ENCODE data around the gene SMIM13. TPM values are rescaled to one million over a fixed set of nuclear protein-coding genes. Genes with fewer than 3 reads are reported as not detected.

SMIM13 gene
- polyA plus RNA-seq, 4 donors = 17.0 to 20.8 (median 20.2) TPM

DNA sequence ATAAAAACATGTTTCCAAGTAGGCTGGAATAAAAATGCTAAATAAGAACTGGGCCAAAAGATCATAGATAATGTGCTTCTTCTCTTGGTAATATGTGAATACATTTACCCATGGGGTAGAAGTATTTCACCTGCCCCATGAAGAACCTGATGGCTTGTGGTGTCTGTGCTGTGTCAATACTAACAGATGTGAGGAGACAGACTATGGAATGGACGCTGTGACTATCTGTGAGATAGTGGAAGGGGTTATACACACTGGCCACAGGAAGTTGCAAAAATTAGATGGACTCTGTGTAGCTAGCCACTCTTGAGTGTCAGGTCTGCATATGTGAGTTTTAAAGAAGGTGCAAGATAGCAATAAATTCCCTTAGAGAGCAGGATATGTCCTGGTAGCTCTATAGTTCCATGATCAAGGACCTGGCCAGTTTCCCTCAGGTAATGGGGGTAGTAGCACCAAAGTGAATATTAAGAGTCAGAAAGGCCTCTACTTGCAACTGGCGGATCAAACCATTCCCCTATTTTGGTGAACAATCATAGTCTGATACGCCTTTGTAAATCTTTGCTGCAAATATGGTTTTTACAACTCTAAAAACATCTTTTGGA, 90.2 kb downstream of the SMIM13 start:
- DNase-seq (ENCODE audit: low read depth in 4 of 4, low spot score in 3 of 4) = no peak

DNA sequence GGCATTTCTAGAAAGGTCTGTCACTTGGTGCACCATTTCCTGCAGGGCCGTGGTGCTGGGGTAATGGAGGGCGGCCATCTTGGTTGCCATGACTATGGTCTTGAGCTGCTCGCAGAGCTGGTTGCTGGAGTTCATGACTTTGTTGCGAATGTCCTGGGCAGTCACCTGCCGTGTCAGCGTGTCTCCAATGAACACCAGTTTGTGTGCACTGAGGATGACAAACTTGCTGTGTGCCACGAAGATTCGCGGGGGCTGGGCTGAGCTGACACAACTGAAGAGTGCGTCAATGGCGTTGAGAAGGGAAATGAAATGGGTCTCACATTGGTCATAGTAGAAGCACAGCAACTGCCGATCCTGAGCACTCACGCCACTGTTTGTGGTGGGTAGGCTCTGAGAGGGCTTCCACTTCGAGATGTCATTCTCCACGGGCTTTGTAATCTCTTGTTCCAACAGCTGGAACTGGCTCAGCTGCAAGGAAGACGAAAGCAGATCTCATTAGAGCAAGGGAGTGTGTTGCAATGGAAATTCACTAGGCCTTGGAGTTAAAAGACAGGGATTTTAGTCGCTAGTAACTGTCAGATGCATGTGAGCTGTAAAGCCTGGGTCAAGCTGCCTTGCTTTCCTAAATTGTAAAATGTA, 91.7 kb downstream of the SMIM13 start:
- DNase-seq (ENCODE audit: low read depth in 4 of 4, low spot score in 3 of 4) = no peak

DNA sequence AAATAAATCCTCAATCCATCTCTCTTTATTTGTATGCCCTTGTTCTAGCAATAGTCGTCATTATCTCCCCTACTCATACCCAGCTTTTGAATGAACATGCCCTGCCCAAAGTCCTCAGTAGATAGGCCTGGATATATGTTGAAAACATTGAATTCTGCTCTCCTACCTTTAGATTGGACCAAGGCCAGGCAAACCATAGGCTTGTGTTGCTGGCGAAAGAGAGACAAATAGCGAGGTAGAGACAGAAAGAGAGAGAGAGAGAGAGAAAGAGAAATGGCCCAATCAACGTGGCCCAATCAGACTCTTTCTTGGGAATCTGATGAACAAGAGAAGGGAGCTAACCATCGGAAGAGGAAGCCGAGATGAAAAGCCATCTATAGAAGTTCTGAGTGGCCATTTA, 93.7 kb downstream of the SMIM13 start:
- no peak for DNase-seq (ENCODE audit: low read depth in 4 of 4, low spot score in 3 of 4)

Other genes starting within 250 kb of the SMIM13 start
- under 1 TPM in 2 of 4 donors, not detected in 2; 0.06 to 0.13 TPM for gene GCM2, start 211.8 kb upstream of the SMIM13 start, polyA plus RNA-seq (ENCODE audit: insufficient read length in 4 of 4)
- gene SYCP2L, start 206.8 kb upstream of the SMIM13 start, polyA plus RNA-seq (ENCODE audit: insufficient read length in 4 of 4) = 1 to 10 TPM; 3.2 to 6.5 (median 4.2) TPM
- 10 to 100 TPM in 1 of 4 donors, 1 to 10 TPM in 3; 8.2 to 10.1 (median 9.3) TPM for gene ELOVL2, start 49.5 kb upstream of the SMIM13 start, polyA plus RNA-seq (ENCODE audit: insufficient read length in 4 of 4)
- gene ERVFRD-1, start 17.9 kb downstream of the SMIM13 start, polyA plus RNA-seq (ENCODE audit: insufficient read length in 4 of 4) = under 1 TPM; 0.13 to 0.25 (median 0.18) TPM
- gene NEDD9, start 138.8 kb downstream of the SMIM13 start, polyA plus RNA-seq (ENCODE audit: insufficient read length in 4 of 4) = 10 to 100 TPM; 58.8 to 76.5 (median 71.6) TPM

Data from right renal pelvis (tissue), 4 donors.